ENCODE results near the gene LAMA5.
"Not testable (repeated sequence)": the region's sequence is repeated elsewhere in the genome, so short reads cannot be mapped to it uniquely, and the experiment has no call there.

LAMA5 gene

GRCh38 chr20:62387933-62388635, 21.0 kb upstream of the LAMA5 start:
- DNase-seq: no peak

- no peak for DNase-seq
These were observed 20.3 kb upstream of the LAMA5 start for GRCh38 chr20:62387219-62387913.

GRCh38 chr20:62386383-62387218, 19.5 kb upstream of the LAMA5 start, which contains the start of gene RPS21:
TSS of gene RPS21 (plus strand) at chr20:62387103. CDS start at chr20:62387339, 236 bp downstream.
- peak; percentile 91 for DNase-seq

GRCh38 chr20:62382306-62383198, 15.4 kb upstream of the LAMA5 start:
- peak; percentile 87 for DNase-seq

GRCh38 chr20:62381842-62382241, 14.7 kb upstream of the LAMA5 start:
- DNase-seq: no peak

GRCh38 chr20:62381202-62381797, 14.2 kb upstream of the LAMA5 start:
- no peak for DNase-seq

- DNase-seq: no peak
These were observed 11.1 kb upstream of the LAMA5 start for GRCh38 chr20:62378215-62378614.

- no peak for DNase-seq
These were observed 10.6 kb upstream of the LAMA5 start for GRCh38 chr20:62377615-62378178.

- no peak for DNase-seq
These were observed 10.0 kb upstream of the LAMA5 start for GRCh38 chr20:62377064-62377461.

GRCh38 chr20:62376112-62377063, 9.3 kb upstream of the LAMA5 start:
- DNase-seq: no peak

- peak; percentile 10 for DNase-seq
These were observed 7.4 kb upstream of the LAMA5 start for GRCh38 chr20:62374331-62375152.

GRCh38 chr20:62373631-62374179, 6.6 kb upstream of the LAMA5 start:
- not testable (repeated sequence) for DNase-seq

- no peak for DNase-seq
These were observed 5.2 kb upstream of the LAMA5 start for GRCh38 chr20:62372042-62372993.

GRCh38 chr20:62371588-62372041, 4.5 kb upstream of the LAMA5 start:
- no peak for DNase-seq

- no peak for DNase-seq
These were observed 3.9 kb upstream of the LAMA5 start for GRCh38 chr20:62370807-62371587.

- no peak for DNase-seq
These were observed 3.1 kb upstream of the LAMA5 start for GRCh38 chr20:62370115-62370806.

GRCh38 chr20:62369815-62370114, 2.7 kb upstream of the LAMA5 start:
- DNase-seq: no peak
